ENCODE measurements around the gene GTF2F1.

DNA sequence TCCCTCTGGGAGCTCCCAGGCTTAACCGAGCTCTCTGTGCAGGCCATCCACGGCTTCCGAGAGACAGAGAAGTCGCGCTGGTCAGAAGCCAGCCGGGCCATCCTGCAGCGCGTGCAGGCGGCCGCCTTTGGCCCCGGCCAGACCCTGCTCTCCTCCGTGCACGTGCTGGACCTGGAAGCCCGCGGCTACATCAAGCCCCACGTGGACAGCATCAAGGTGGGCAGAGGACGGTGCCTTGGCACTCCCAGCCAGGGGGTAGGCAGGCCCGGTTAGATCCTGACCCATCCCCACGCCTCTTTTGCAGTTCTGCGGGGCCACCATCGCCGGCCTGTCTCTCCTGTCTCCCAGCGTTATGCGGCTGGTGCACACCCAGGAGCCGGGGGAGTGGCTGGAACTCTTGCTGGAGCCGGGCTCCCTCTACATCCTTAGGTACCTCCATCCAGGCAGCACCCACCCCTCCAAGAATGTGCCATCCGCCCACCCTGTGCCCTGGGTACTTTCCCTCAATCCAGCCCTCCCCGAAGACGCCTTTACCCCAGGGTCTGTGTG is 18.7 kb downstream of the GTF2F1 start:
- TF ChIP-seq, protein P1, sequence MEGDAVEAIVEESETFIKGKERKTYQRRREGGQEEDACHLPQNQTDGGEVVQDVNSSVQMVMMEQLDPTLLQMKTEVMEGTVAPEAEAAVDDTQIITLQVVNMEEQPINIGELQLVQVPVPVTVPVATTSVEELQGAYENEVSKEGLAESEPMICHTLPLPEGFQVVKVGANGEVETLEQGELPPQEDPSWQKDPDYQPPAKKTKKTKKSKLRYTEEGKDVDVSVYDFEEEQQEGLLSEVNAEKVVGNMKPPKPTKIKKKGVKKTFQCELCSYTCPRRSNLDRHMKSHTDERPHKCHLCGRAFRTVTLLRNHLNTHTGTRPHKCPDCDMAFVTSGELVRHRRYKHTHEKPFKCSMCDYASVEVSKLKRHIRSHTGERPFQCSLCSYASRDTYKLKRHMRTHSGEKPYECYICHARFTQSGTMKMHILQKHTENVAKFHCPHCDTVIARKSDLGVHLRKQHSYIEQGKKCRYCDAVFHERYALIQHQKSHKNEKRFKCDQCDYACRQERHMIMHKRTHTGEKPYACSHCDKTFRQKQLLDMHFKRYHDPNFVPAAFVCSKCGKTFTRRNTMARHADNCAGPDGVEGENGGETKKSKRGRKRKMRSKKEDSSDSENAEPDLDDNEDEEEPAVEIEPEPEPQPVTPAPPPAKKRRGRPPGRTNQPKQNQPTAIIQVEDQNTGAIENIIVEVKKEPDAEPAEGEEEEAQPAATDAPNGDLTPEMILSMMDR (IDR thresholded peaks at IDR 0.05 in 8 of 11, conservative IDR thresholded peaks at IDR 0.05 in 3 of 11): no peak
- TF ChIP-seq POLR2A (IDR thresholded peaks at IDR 0.05): no peak
